Activated CD4-positive, alpha-beta T cell treated with anti-CD3 and anti-CD28 coated beads for 36 hours (primary cell): ENCODE measurements around the gene SLC51B. TPM values are rescaled to one million over a fixed set of nuclear protein-coding genes. Genes with fewer than 3 reads are reported as not detected.

Experiments
- ATAC-seq: fragments of 200-7000 bp; cut with Tn5 transposase; one replicate; pipeline ENCODE4 v1.10.0; 2021; ENCODE audit warnings: mild to moderate bottlenecking, moderate library complexity
- CTCF ChIA-PET: fragments of 350-600 bp; sonication (Branson Sonifier 250); formaldehyde crosslinking; loops from one replicate; lab custom pipeline; 2021; ENCODE audit warnings: antibody characterized with exemption; lab: Charles Lee
- POLR2A ChIA-PET: fragments of 350-600 bp; sonication (Branson Sonifier 250); formaldehyde crosslinking; loops from one replicate; lab custom pipeline; 2021; ENCODE audit warnings: antibody characterized with exemption, inconsistent platforms; lab: Charles Lee
- DNase-seq: peaks from one replicate; pipeline ENCODE4 v3.0.0-alpha.2; 2020
- H3K27ac Mint-ChIP-seq: one replicate; pipeline ENCODE4 v1.8.0; 2021; ENCODE audit warnings: mixed read lengths
- H3K27me3 Mint-ChIP-seq: one replicate; pipeline ENCODE4 v1.8.0; 2021; ENCODE audit warnings: mixed read lengths
- H3K36me3 Mint-ChIP-seq: one replicate; pipeline ENCODE4 v1.8.0; 2021; ENCODE audit warnings: low read depth, mixed read lengths
- H3K4me1 Mint-ChIP-seq: one replicate; pipeline ENCODE4 v1.8.0; 2021; ENCODE audit warnings: mixed read lengths
- H3K4me3 Mint-ChIP-seq: one replicate; pipeline ENCODE4 v1.8.0; 2021; ENCODE audit warnings: mild to moderate bottlenecking, moderate library complexity, mixed read lengths
- H3K9me3 Mint-ChIP-seq: one replicate; pipeline ENCODE4 v1.8.0; 2021; ENCODE audit warnings: low read depth, mixed read lengths
- intact Hi-C, 2 experiments: fragments of 100-400 bp; cut with DNase I in 1 of 2; cut with micrococcal nuclease in 1 of 2; formaldehyde crosslinking; loops; one replicate each; pipeline versions ENCODE4 v1.14.2 to v1.15.1; 2022 to 2024; cut with DNase I, micrococcal nuclease
- total RNA-seq, 2 experiments: library from RNA; stranded (reverse); gene quantifications; one replicate each; pipeline ENCODE4 v1.2.3, GENCODE V29; 2021

The SLC51B gene
- total RNA-seq, 2 experiments from 2014 or later, result not detected

DNA sequence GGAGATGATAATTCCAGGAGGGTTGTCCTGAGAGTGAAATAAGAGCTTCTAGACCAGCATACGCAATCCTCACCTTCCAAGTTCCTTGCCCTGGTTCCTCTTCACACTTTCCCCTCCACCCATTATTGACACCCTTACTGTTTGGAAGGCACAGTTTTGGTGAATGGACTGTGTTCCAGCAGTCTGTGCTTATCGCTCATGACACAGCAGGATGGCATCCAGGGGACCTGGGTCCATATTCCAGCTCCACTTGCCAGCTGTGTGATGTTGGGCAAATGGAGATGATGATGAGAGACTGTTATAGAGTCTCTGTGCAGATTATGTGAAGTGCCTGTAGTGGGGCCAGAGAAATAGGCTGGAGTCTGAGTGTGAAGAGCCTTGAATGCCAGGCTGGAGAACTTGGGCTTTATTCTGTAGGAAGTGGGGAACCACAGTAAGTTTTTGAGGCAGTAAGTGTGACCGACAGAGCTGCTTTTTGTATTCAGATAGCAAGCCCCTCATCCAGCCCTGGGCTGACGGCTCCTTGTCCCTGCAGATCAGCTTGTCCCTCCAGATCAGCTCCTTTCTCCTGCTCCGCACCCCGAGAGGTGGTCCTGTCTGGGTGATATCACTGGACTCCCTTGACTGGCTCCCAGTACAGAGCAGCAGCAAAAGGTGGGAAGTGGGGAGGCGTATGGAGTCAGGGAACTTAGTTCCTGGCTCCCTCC, 39.5 kb downstream of the SLC51B start:
- H3K4me3 Mint-ChIP-seq, result no peak overlapping the region
- ChIA-PET POLR2A (no interaction called here), CTCF (interaction anchor here (0.7 kb wide), 1 partner anchor 417 kb away, joined by 4 read pairs; no protein-coding TSS in a partner anchor)
- intact Hi-C loops, result no loop called here
- no peaks in the 10 kb centered on the region for H3K9me3 Mint-ChIP-seq
- H3K4me1 Mint-ChIP-seq, result peaks cover 15% of the 10 kb centered on the region
- H3K36me3 Mint-ChIP-seq, result no peaks in the 10 kb centered on the region
- H3K27ac Mint-ChIP-seq, result no peak overlapping the region
- peaks cover 8% of the 10 kb centered on the region for H3K27me3 Mint-ChIP-seq
- ATAC-seq, result no peak
- DNase-seq, result no peak

DNA sequence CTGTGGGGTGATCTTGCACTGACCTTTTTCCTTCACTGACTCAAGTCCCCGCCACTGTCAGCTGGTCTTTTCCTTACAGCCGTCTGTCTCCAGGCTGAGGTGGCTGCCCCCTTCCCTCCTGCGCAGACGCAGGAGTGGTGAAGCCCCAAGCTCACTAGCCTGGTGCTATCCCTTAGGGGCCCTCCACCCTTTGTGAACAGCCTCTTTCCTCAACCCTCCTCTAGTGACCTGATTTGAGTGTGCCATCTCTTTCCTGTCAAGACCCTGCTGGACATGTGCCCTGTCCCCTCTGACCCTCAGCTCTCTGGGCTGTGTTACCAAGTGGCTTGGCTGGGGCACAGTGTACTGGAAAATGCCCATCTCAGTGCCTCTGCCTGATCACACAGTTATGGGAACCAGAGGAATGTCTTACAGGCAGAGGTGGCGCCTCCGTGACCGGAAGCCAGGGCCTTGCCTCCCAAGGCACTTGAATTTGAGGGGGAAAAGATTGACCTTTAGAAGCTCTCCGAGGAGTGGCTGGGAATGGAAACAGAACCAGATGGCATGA, 40.1 kb downstream of the SLC51B start:
- ChIA-PET POLR2A (no interaction called here), CTCF (interaction anchor here (0.7 kb wide), 1 partner anchor 418 kb away, joined by 4 read pairs; no protein-coding TSS in a partner anchor)
- Mint-ChIP-seq H3K4me3 (no peak overlapping the region), H3K9me3 (no peaks in the 10 kb centered on the region), H3K36me3 (no peaks in the 10 kb centered on the region), H3K4me1 (peaks cover 15% of the 10 kb centered on the region), H3K27me3 (peaks cover 8% of the 10 kb centered on the region), H3K27ac (no peak overlapping the region)
- intact Hi-C loops, result no loop called here
- DNase-seq (no peak), ATAC-seq (no peak)

DNA sequence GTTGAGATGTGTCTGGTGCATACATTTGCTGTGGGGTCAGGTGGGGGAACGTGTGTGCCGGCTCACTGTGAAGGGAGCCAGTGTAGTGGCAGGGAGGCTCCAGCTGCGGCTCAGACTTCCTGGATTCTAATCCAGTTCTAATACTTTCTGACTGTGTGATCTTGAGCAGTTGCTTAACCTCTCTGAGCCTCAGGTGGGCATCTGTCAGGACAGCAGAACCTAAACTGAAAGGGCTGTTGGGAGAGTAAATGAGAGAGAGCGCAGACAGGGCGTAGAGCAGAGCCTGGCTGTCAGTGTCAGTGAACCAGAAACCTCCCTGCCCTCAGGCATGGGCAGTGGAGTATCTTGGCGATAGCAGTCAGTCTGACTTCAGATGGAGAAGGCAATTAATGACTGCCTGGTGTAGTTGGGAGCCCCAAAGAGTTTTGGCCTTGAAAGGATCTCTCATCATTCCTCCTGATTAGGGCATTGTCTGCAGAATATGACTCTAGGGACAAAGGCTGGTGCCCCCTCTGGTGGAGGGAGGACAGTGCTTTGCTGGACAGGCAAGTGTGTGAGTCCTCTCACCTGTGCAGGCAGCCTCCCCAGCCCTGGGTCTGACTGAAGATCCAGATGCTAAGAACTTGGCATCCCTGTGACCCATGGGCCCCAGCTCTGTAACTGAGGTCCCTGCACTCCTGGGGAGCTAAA, 40.9 kb downstream of the SLC51B start:
- ChIA-PET CTCF (interaction anchor here (1.3 kb wide), 1 partner anchor 32 kb away, joined by 3 read pairs; no protein-coding TSS in a partner anchor), POLR2A (no interaction called here)
- Mint-ChIP-seq H3K4me1 (peaks cover 15% of the 10 kb centered on the region), H3K9me3 (no peaks in the 10 kb centered on the region), H3K27ac (no peak overlapping the region), H3K4me3 (no peak overlapping the region), H3K36me3 (no peaks in the 10 kb centered on the region), H3K27me3 (peaks cover 8% of the 10 kb centered on the region)
- ATAC-seq (no peak), DNase-seq (peak; percentile 44)
- intact Hi-C loops, result no loop called here

DNA sequence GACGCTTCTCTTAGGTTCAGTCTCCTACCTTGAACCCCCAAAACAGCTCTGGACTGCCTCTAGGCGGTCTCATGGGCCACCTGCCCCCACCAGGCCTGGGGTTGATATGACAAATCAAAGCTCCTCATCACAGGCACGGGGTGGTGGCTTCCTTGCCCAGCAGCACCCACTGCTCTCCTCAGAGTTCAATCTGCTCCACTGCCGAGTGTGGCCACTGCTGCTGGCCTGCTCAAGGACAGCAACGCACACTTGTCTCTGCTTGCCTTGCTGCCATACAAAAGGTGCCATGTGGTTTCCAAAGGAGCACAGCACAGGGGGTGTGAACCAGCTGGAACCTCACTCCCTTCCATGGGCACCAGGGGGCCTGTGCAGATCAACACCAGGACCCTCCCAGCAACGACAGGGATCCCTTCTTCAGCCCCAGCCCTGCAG, 41.5 kb downstream of the SLC51B start:
- no peak overlapping the region for H3K4me3 Mint-ChIP-seq
- no peaks in the 10 kb centered on the region for H3K36me3 Mint-ChIP-seq
- ChIA-PET POLR2A (no interaction called here), CTCF (interaction anchor here (0.9 to 1.3 kb wide), 4 partner anchors 26 to 354 kb away, joined by 3 to 4 read pairs (median 3); no protein-coding TSS in a partner anchor)
- H3K4me1 Mint-ChIP-seq, result peaks cover 13% of the 10 kb centered on the region
- H3K27me3 Mint-ChIP-seq, result peaks cover 8% of the 10 kb centered on the region
- no peaks in the 10 kb centered on the region for H3K9me3 Mint-ChIP-seq
- H3K27ac Mint-ChIP-seq, result no peak overlapping the region
- ATAC-seq (no peak), DNase-seq (peak; percentile 20)
- intact Hi-C loops, result no loop called here

DNA sequence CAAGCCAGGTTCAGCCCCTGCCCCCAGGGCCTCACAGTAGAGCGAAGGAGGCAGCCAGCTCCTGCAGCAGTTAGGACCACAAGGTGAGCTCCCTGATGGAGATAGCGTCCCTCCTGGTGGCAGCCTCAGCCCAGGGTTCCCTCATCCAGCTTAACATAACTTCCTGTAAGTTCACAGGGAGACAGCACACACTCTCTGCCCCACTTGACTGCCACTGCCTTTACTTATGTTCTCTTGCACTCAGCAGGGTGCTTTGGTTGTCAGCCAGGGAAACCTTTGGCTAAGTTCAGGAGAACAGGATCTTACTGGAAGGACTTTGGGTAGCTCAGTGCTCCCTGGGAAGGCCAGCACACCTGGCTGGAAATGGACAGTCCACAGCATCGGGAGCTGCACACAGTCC, 42.2 kb downstream of the SLC51B start:
- DNase-seq (no peak), ATAC-seq (no peak)
- ChIA-PET CTCF (interaction anchor here (0.6 to 1.3 kb wide), 5 partner anchors 14 to 353 kb away, joined by 3 to 4 read pairs (median 3); no protein-coding TSS in a partner anchor), POLR2A (no interaction called here)
- intact Hi-C loops, result no loop called here
- Mint-ChIP-seq H3K27ac (no peak overlapping the region), H3K4me1 (peaks cover 6% of the 10 kb centered on the region), H3K36me3 (no peaks in the 10 kb centered on the region), H3K4me3 (no peak overlapping the region), H3K9me3 (no peaks in the 10 kb centered on the region), H3K27me3 (peaks cover 5% of the 10 kb centered on the region)

DNA sequence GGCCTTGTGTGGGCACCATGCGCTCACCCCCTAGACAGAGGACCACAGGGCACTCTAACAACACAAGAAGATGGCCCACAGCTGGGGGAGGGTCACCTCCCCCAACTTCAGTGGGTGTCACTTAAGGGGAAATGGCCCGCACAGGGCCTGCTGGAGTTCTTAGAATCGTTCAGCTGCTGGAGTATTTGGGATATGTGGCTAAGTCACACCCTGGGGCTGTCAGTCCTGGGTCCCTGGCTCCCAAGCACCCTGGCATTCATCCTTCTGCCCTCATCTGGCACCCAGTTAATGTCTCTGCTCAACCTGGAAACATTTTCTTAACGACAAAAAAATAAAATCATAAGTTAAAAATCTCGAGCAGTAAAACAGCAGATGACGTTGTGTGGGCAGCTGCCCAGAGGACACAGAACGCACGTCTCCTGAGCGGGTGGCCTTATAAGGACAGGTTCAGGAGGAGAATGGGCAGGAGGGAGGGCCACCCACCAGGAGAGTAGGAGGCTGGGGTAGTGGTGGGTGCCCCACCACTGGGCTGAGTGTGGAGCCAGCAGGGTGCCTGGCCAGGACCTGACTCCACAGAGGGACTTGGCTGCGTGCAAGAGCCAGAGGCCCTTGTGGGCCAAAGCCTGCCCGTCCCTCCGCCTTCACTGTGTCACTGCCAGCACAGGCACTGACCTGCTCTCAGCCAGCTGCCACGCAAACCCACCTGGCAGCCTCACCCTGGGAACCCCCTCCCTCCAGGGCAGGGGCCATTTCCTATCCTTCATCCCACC, 42.9 kb downstream of the SLC51B start:
- H3K27me3 Mint-ChIP-seq, result no peaks in the 10 kb centered on the region
- no peak overlapping the region for H3K4me3 Mint-ChIP-seq
- no peaks in the 10 kb centered on the region for H3K36me3 Mint-ChIP-seq
- H3K4me1 Mint-ChIP-seq, result no peaks in the 10 kb centered on the region
- ATAC-seq (no peak), DNase-seq (no peak)
- intact Hi-C loops, result no loop called here
- ChIA-PET POLR2A (no interaction called here), CTCF (interaction anchor here (0.9 to 1.2 kb wide), 2 partner anchors 32 to 352 kb away, joined by 3 to 4 read pairs; no protein-coding TSS in a partner anchor)
- no peak overlapping the region for H3K27ac Mint-ChIP-seq
- H3K9me3 Mint-ChIP-seq, result no peaks in the 10 kb centered on the region

DNA sequence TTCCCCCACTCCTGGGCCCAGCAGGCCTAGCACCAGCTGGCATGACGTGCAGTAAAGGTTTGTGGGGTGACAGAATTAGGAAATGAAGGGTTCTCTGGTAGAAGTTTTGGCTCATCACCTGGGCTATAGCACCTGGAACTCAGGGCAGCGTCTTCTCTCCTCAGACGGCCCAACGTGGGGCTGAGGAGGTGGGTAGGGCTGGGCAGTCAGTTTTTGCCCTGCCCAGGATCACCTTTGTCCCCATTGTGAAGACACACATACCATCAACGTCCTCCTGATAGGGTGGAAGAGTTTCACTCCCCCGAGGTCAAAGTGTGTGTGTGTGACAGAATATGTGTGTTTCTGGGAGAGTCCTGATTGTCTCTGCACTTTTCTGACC, 43.4 kb downstream of the SLC51B start:
- intact Hi-C loops, result no loop called here
- H3K36me3 Mint-ChIP-seq, result no peaks in the 10 kb centered on the region
- no peak overlapping the region for H3K4me3 Mint-ChIP-seq
- DNase-seq, result no peak
- no peaks in the 10 kb centered on the region for H3K27me3 Mint-ChIP-seq
- ChIA-PET CTCF (no interaction called here), POLR2A (no interaction called here)
- no peak for ATAC-seq
- no peak overlapping the region for H3K27ac Mint-ChIP-seq
- no peaks in the 10 kb centered on the region for H3K9me3 Mint-ChIP-seq
- H3K4me1 Mint-ChIP-seq, result no peaks in the 10 kb centered on the region

DNA sequence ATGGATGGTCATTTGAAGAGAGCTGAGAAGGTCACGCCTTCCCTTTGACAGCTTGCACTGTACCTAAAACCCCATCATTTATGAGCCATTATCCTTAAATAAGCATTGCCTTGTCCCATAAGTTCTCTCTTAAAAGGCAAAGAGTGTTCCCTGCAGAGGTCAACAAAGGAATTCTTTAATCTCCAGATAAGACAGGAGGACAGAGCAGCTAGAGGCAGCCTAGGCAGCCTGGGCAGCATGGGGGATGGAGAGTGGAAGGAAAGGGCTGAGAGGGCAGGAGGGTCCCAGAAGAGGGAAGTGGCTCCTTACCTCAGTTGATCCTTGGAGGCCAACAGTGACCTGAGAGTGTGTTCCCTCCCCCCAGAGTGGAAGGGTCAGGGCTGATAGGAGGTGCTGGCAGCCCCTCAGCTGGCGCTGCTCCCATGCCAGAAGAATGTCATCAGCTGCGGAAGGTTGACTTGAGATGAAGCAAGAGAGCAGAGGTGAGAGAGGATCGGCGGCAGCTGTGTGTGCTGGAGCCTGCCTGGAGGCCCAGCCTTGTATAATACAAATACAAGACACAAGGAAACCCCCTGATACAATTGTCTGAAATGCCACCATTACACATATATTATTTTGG, 44.1 kb downstream of the SLC51B start:
- POLR2A ChIA-PET, result no interaction called here
- H3K4me3 Mint-ChIP-seq, result no peak overlapping the region
- H3K36me3 Mint-ChIP-seq, result no peaks in the 10 kb centered on the region
- H3K9me3 Mint-ChIP-seq, result no peaks in the 10 kb centered on the region
- H3K27ac Mint-ChIP-seq, result no peak overlapping the region
- H3K27me3 Mint-ChIP-seq, result no peaks in the 10 kb centered on the region
- no peaks in the 10 kb centered on the region for H3K4me1 Mint-ChIP-seq
- no peak for ATAC-seq
- intact Hi-C loops, result no loop called here
- CTCF ChIA-PET, result interaction anchor here (0.7 to 0.9 kb wide), 2 partner anchors 82 to 197 kb away, joined by 3 to 4 read pairs; no protein-coding TSS in a partner anchor
- no peak for DNase-seq

DNA sequence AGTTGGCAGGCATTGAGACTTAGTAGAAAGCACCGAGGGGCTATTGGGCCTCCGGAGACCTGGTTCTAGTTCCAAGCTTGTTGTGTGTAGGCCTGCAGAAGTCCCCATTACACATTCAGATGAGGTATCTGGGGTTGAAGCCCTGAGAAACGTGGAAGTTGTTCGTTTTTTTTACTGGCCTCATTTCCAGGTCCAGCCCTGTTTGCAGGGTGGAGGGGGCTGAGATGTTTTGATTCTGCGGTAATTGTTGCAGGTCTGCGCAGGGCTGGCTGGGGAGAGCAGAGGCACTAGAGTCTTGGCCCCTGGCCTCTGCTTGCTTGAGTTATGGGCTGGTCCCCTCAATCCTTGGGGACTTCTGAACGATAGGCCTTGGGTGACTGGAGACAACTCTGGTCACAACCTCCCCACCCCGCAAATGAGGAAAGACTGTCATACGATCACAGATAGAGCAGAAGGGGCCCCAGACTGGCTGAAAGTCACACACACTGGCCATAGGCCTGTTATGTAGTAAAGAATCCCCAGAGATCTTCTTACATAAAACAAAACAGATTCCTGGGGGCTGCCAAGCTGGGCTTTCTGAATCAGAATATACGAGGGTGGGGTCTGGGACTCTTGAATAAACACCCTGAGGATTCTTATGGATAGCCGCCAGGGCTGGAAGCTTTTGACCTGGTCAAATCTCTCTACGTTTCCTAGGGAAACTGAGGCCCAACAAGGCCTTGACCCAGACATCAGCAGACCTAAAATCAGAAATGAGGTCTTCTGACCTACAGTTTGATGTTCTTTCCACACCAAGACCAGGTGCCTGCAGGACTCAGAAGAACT, 47.0 kb downstream of the SLC51B start:
- intact Hi-C loops, result no loop called here
- H3K27ac Mint-ChIP-seq, result no peak overlapping the region
- H3K4me1 Mint-ChIP-seq, result no peaks in the 10 kb centered on the region
- no peaks in the 10 kb centered on the region for H3K27me3 Mint-ChIP-seq
- H3K4me3 Mint-ChIP-seq, result no peak overlapping the region
- CTCF ChIA-PET, result interaction anchor here (0.6 to 1.6 kb wide), 2 partner anchors 9 to 71 kb away, joined by 3 to 6 read pairs; no protein-coding TSS in a partner anchor
- POLR2A ChIA-PET, result no interaction called here
- no peaks in the 10 kb centered on the region for H3K9me3 Mint-ChIP-seq
- ATAC-seq (no peak), DNase-seq (no peak)
- no peaks in the 10 kb centered on the region for H3K36me3 Mint-ChIP-seq
